Measurements from ENCODE around the gene SLC22A2. TPM values are rescaled to one million over a fixed set of nuclear protein-coding genes. Genes with fewer than 3 reads are reported as not detected.

Gene SLC22A2
- total and polyA plus RNA-seq, 2 experiments from 2014 or later = 0.94 to 1.1 TPM

GRCh38 chr6:160170018-160170680 lies 88.5 kb downstream of the SLC22A2 start (continued):
- no peak for TF ChIP-seq REST (IDR thresholded peaks at IDR 0.05; ENCODE audit: unreplicated experiment)
- TF ChIP-seq ZNF114 (CRISPR knock-in tag; IDR thresholded peaks at IDR 0.05) = no peak
- TF ChIP-seq EZH2phosphoT487 (IDR thresholded peaks at IDR 0.05; ENCODE audit: unreplicated experiment) = no peak
- no peak for TF ChIP-seq NANOG (IDR thresholded peaks at IDR 0.05; ENCODE audit: borderline replicate concordance)

- Mint-ChIP-seq H3K36me3 (ENCODE audit: low read depth) (no peaks in the 10 kb centered on the region), H3K9me3 (peaks cover 10% of the 10 kb centered on the region; the same call in 2 of the 3 replicates), H3K27me3 (ENCODE audit: insufficient read depth, low read depth, poor library complexity) (no peaks in the 10 kb centered on the region), H3K4me3 (no peak overlapping the region), H3K27ac (no peak overlapping the region), H3K4me1 (no peaks in the 10 kb centered on the region; the same call in 2 of the 3 replicates)
- TF ChIP-seq NANOG (IDR thresholded peaks at IDR 0.05; ENCODE audit: borderline replicate concordance) = no peak
- TF ChIP-seq JUNB (IDR thresholded peaks at IDR 0.05; ENCODE audit: unreplicated experiment) = no peak
- no peak for TF ChIP-seq REST (IDR thresholded peaks at IDR 0.05; ENCODE audit: unreplicated experiment)
- no peak for TF ChIP-seq EZH2phosphoT487 (IDR thresholded peaks at IDR 0.05; ENCODE audit: unreplicated experiment)
- no peak for TF ChIP-seq ZNF331 (CRISPR knock-in tag; IDR thresholded peaks at IDR 0.05; ENCODE audit: low read depth)
- TF ChIP-seq ZNF114 (CRISPR knock-in tag; IDR thresholded peaks at IDR 0.05) = no peak
- TF ChIP-seq ETS1 (IDR thresholded peaks at IDR 0.05) = no peak
- no peak for TF ChIP-seq CREB1 (CRISPR knock-in tag; IDR thresholded peaks at IDR 0.05; ENCODE audit: low read depth)
- DNase-seq (ENCODE audit: low spot score) (no peak), ATAC-seq (no peak)
- Histone ChIP-seq H3K4me2 (no peak overlapping the region), H2AFZ (no peak overlapping the region), H3K27me3 (ENCODE audit: insufficient read depth) (no peaks in the 10 kb centered on the region), H3K27ac (ENCODE audit: low read depth) (no peak overlapping the region), H3K9me2 (ENCODE audit: insufficient read depth) (peaks cover 3% of the 10 kb centered on the region), H3K79me2 (replicated peaks; ENCODE audit: insufficient read depth) (no peaks in the 10 kb centered on the region), H3K4me1 (ENCODE audit: insufficient read depth) (no peaks in the 10 kb centered on the region), H3K4me3 (no peak overlapping the region), H3F3A (replicated peaks; ENCODE audit: low read depth) (no peaks in the 10 kb centered on the region), H3K36me3 (ENCODE audit: insufficient read depth) (no peaks in the 10 kb centered on the region), H4K20me1 (replicated peaks; ENCODE audit: insufficient read depth) (no peaks in the 10 kb centered on the region)
These were observed 90.8 kb downstream of the SLC22A2 start for GRCh38 chr6:160167604-160168399.

Other genes starting within 250 kb of the SLC22A2 start
- 0.10 TPM in 1 of 2 replicates, not detected in the other for gene SLC22A1, start 137.0 kb downstream of the SLC22A2 start, total RNA-seq (2014; rRNA removed; shearing (Covaris generic))
- 0.59 and 0.65 TPM in 2 replicates for gene SLC22A1, start 137.0 kb downstream of the SLC22A2 start, polyA plus RNA-seq (2016; fragmentation: Nextera tagmentation; extraction: Ambion mirVana)
- 2.4 and 3.2 TPM in 2 replicates for gene SLC22A3, start 89.6 kb upstream of the SLC22A2 start, total RNA-seq (2014; rRNA removed; shearing (Covaris generic))
- 0.61 and 0.78 TPM in 2 replicates for gene SLC22A3, start 89.6 kb upstream of the SLC22A2 start, polyA plus RNA-seq (2016; fragmentation: Nextera tagmentation; extraction: Ambion mirVana)

Data from GM23338 (cell line).